Middle frontal gyrus (tissue), 1 donor: ENCODE measurements around the gene TMC2.
"Not testable (repeated sequence)": the region's sequence is repeated elsewhere in the genome, so short reads cannot be mapped to it uniquely, and the experiment has no call there.

ENCODE experiments used
- DNase-seq: peaks from one replicate; pipeline ENCODE4 v3.0.0-alpha.2; 2015; ENCODE audit warnings: low spot score; ENCODE audit errors: extremely low spot score

The TMC2 gene

DNA sequence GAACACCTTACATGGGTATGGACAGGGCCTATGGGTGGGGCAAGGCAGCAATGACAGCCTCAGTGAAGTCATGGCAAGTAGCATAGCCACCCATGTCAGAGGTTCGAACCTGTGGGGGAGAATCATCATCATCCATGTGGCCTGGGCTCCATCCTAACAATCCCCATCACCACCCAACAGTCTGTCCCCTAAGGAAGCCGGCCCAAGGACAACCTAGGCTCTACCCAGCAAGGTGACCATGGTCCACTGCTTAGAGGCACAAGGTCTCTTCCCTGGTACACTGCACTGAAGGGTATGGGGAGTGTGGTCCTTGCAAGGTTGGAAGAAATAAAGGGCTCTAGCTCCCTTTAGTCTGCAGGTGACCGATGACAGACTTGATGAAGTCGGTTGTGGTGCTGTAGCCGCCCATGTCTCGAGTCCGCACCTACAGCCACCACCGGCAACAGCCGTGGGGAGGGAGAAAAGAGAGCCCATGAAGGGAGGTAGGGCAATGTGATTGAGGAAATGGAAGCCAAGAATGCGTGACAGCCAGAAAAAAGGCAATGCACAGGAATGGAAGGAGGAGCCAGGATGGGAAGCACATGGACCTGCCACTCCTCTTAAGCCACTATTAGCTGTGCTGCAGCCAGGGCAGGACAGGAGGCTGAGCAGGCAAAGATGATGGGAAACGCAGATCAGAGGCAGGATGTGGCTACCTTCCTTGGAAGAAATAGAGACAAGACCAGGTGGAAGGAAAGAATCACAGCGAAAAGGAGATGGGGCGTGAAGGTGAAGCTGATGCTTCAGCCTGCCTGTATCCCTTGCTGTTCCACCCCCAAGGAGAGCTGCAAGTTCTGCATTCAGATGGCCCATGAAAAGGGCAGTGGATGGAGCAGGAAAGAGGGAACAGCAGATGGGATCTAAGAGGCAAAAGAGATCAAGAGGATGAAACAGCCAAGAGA, 122.3 kb downstream of the TMC2 start:
- no peak for DNase-seq

DNA sequence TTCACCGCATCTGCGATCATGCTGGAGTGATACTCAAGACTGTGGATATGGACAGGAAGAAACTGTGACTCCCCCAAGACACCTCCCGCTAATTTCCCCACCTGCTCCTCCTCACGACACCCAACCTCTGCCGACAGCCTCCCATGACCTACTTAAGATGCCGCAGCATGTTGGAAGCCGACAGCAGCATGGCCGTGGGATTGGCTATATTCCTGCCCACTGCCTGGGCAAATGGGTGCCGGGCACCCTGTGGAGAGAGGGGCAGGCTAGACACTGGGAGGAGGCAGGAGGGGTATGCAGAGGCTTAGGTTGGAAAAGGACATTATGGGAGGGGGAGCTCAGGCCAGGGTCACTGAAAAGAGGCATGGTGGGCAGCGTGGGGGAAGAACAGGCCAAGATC, 123.2 kb downstream of the TMC2 start:
- DNase-seq, result no peak

DNA sequence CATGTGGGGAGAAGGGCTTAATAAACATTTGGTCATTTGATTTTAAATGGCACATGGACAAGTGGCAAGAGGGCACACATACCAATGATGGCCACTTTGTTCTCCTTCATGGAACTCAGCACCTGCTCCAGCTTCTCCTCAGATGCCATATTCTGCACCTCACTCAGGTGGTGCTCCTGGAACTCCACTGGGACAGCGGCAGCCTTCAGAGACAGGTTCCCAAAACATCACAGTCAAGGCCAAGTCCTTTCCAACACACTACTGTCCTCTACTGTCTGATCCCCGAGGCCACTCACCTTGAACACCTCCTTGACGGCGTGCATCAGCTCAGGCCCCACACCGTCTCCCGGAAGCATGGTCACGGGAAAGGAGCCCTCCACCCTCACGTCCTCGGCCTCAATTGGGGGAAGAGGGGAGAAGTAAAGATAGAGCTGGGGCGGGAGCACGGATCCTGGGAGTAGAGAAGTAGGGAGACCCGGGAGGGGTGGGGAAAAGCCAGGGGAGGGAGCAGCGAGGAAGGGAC, 127.1 kb downstream of the TMC2 start:
- DNase-seq, result no peak

DNA sequence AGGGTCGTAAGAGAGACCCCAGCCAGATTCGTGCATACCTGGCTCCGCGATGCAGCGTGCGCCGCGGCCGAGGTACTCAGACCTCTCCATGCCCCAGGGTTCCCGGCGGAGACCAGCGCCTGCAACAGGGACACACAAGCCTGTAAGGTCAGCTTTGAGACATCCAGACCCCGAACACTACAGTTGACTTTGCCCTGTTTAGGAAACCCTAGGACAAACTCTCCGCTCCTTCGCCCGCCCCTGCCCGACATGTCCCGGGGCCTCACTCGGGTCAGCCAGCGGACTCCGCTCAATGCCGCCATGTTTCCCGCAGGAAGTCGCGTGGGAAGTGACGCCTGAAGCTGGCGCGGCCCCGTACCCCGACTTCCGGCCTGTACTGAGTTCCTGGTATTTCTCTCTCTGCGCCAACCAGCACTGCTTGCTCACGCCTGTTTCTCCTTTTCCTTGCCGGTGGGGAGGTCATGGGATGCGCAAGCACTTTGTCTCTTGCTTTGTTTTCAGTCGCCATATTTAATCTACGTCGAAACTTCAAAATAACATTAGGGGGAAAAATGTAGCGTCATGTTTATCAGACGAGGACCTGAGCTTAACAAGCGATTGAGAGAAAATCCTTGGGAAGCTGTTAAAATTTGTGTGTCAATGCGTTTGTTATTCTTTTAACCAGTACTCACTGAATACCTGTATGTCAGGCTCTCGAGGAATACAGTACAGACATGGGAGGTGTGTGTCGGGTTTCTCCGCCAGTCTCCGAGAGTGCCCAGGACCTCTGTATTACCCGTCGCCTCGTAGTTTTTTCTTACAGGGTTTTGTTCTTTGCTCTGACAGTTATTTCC, 127.7 kb downstream of the TMC2 start, which contains the start of gene IDH3B:
Gene IDH3B, minus strand, starts transcription at position 330 of the 833 bp plus-strand sequence. Its CDS starts 28 bp downstream, at position 302.
- DNase-seq, result peak; percentile 92

DNA sequence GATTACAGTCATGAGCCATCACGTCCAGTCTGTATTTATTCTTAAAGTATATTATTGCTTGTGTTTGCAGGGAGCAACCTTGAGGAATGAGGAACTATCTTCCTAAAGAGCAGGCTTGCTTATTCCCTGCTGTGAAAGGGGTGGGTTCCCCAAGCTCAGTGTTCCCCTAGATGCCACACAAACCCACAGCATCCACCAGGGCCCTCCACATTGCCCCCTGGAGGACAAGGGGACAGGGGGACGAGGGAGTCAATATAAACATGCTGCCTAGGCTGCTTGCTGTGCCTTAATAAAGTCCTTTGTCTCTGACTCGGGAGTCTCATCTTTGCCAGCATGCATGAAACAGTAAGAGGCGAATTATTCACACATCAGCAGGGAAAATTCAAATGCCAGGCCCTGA, 135.6 kb downstream of the TMC2 start:
- DNase-seq, result no peak

DNA sequence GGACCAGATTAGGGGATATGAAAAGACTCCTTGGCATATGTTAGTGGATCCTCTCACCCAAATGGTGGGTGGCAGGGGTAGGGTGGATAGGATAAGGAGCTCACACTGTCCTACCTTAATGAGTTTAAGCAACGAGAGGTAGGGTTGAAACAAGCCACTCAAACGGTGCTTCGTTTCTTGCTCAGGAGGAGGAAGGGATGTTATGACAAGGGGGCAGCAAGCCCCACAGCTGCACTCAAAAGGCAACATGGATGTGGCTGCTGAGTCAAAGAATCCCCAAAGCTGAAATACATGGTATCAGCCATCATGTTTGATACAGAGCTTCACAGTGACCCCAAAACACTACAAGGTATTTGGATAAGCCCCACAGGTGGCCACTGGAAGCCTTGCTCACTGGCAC, 136.1 kb downstream of the TMC2 start:
- DNase-seq, result no peak

DNA sequence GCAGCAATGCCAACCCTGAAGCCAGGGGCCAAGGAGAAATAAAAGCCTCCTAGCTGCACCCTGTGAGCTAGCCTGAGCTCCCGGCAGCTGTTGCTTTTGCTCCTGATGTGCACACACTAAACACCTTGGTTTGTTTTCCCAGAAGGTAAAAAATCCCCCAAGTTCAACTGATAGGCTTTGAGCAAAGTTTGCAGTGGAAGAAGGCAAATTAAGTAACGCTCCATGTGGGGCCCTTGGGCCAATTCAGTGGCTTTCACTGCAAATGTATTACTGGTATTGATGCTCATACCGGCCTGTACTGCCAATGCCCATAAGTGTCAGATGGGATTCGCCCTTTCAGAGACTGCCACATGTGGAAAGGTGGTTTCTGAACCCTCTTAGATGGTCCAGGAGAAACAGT, 137.1 kb downstream of the TMC2 start:
- no peak for DNase-seq

DNA sequence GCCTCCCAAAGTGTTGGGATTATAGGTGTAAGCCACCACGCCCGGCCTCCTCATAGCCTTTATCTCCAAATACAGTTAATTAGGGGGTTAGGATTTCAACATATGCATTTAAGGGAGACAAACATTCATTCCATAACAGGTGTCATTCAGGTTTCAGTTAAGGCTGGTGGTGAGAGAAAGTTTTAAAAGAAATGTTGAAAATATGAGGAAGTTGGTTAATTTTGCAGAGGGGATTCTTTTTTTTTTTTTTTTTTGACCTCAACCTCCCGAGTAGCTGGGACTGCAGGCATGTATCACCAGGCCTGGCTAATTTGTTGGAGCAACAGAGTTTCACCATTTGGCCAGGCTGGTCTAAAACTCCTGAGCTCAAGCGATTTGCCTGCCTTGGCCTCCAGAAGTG, 143.7 kb downstream of the TMC2 start:
- no peak for DNase-seq

DNA sequence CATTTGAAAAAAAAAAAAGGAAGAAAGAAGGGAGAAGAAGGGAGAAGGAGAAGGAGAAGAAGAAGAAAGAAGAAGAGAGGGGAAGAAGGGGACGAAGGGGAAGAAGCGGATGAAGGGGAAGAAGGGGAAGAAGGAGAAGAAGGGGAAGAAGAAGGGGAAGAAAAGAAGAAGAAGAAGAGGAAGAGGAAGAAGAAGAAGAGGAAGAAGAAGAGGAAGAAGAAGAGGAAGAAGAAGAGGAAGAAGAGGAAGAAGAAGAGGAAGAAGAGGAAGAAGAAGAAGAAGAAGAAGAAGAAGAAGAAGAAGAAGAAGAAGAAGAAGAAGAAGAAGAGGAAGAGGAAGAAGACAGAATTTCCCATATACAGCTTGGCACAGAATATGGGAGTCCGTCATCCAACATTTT, 145.7 kb downstream of the TMC2 start:
- not testable (repeated sequence) for DNase-seq

DNA sequence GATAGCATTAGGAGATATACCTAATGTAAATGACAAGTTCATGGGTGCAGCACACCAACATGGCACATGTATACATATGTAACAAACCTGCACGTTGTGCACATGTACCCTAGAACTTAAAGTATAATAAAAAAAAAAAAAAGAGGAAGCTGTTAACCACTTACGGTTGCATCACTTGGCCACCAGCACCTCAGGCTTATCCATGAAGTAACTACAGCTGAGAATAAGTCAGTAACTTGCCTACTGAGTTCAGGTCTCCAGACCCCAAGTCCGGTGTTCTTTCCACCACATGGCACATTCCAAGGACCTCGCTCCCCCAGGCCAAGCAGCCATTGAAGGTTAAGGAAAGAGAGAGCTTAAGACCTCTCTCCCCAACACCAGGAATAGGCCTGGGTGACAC, 148.4 kb downstream of the TMC2 start:
- not testable (repeated sequence) for DNase-seq

DNA sequence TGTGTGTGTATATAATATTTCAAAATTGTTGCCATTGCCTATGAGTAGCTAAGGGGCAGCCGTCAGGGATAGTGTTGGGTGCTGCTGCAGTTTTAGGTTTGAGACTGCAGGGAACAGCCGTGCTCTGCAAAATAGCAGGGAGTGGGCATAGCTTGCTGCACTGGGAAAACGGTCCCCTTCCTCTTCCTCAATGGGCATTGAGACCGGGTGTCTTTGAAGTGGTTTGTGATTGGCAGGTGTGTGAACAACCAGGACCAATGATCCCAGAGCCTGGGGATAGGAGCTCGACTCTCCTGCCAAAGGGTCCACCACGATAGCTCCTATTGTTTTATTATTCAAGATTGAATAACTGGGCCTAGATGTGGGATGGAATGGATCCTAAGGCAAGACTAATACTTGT, 151.1 kb downstream of the TMC2 start:
- no peak for DNase-seq

DNA sequence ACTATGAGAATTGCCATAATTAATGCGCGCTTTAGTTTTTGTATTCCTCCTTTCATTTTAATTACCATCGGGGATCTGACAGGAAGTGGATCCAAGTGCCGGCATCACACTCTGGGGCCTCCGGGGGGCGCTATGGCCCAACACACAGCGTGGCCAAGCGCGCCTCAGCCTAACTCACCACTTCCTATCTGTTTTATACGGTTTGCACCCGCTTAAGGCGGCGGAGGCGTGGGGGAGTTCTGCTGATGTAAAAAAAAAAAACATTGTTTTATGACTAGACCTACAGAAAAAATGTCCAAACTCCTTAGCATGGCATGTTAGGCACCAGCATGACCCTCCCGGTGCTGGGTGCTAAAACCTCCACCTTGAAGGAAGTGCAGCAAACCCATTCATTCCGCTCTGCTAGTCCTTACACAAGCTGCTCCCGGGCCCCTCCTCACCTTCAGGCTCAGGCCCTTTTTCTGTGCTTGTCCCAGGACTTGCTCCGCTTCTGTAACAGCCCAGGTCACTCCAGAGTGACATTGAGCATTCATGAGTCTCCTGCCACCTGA, 151.7 kb downstream of the TMC2 start:
- DNase-seq, result no peak

DNA sequence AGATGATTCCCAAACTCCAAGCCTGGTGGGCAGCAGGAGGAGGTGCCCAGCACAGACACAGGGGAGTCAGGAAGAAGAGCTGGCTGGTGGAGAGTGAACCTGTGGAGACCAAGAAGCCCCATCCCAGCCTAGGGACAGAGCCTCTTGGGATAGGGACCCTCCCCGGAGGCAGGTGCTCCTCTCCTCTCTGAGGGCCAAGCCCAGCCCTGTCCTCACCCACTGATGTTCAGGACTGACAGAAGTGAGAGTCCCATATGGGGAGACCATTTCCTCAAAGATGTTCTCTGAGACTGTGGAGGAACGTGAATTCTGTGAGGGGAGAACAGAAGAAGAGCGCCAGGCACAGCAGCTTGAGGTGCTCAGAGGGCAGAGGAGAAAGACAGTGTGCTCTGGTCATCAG, 153.8 kb downstream of the TMC2 start:
- DNase-seq, result no peak

DNA sequence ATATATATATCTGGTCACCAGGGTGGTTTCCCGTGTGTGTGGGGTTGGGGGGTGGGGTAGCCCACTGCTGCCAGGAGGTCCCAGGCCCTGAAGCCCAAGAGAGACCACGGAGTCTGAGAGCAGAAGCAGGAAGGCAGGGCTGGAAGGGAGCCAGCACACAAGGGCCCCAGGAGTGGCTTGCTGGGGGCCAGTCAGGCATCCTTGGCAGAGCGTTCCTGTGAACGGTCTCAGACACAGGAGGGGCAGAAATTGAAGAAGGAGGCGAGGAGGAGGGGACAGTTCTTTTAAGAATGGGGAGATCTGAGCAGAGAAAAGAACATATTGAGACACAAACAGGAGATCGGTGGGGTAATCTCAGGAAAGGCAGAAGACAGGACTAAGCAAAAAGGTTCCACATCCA, 154.3 kb downstream of the TMC2 start:
- DNase-seq, result no peak

DNA sequence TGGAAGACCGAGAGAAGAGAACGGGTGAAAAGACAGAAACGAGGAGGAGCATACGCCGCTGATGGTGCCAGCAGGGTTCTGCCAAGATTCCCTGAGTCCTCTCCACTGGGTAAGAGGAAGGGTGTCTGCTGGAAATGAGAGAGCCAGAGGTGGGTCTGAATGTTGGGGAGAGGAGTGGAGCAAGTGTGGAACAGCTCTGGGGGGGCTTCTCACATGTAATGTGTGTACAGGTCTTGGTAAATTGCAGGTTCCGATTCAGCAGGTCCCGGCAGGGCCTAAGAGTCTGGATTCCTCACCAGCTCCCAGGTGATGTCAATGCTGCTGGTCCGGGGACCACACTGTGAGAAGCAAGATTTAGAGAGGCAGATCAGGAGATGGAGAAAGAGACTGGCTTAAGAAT, 154.8 kb downstream of the TMC2 start:
- no peak for DNase-seq
